ENCODE measurements around the gene SPINK13.

The SPINK13 gene

DNA sequence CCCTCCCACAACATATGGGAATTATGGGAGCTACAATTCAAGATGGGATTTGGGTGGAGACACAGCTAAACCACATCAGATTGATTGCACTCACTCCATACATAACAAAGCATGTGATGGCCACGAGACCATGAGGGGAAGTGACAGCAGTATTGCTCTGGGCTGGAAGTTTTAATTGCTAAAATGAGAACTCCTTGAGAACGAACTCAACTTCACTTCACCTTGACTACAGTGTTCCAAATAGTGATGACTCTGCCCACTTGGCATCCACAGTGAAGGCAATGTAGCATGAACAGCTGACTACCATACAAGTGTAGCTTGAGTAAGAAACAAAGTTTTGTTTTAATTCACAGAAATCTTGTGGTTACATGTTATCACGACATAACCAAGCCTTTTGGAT, 42.9 kb downstream of the SPINK13 start:
- DNase-seq (ENCODE audit: low read depth in 1 of 2, low spot score in 1 of 2), result no peak

- no peak for DNase-seq (ENCODE audit: low read depth in 1 of 2, low spot score in 1 of 2)
Observed at GRCh38 chr5:148312153-148312552, 43.6 kb downstream of the SPINK13 start, which contains the start of gene SPINK7. SPINK7 (plus strand) TSS chr5:148312423; CDS start chr5:148312484, 61 bp downstream.

DNA sequence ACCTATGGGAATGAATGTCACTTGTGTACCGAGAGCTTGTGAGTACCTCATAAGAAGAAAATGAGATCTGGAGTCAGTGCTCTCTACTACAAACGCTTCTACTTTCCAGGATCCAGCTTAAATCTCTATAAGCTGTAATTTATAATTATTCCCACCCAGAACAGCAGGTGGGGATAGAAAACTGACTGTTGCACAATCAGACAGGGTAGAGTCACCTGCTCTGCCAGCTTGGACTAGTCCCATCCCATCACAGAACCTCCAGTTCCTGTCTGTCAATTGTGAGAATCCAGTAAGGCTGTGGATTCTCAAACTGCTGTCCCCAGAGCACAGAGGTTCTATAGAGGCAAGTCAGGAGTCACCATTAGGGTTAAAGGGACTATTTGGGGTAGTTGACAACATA, 45.6 kb downstream of the SPINK13 start:
- no peak for DNase-seq (ENCODE audit: low read depth in 1 of 2, low spot score in 1 of 2)

GRCh38 chr5:148314731-148315130, 46.1 kb downstream of the SPINK13 start:
- no peak for DNase-seq (ENCODE audit: low read depth in 1 of 2, low spot score in 1 of 2)

- peak in 1 of 2 donors; percentile 3 for DNase-seq (ENCODE audit: low read depth in 1 of 2, low spot score in 1 of 2)
Observed at GRCh38 chr5:148320011-148320963, 51.7 kb downstream of the SPINK13 start.

DNA sequence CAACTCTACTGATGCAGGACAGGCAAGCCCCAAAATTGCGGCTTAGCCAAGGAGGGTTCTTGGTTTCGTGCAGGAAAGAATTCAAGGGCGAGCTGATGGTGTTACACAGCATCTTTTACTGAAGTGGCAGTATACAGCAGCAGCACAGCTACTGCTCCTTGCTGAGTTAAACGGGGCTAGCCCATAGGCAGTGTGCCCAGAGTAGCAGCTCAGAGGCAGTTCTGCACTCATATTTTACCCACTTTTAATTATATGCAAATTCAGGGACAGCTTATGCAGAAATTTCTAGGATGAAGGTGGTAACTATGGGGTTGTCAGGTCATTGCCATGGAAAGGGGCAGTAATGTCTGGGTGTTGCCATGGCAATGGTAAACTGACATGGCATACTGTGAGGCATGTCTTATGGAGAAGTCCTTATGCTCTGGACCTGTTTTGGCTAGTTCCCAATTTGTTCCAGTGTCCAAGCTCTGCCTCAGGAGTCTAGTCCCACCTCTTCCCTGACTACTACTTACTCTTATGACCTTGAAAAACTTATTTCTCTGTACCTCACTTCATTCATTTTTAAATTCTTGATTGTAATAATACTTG, 64.8 kb downstream of the SPINK13 start:
- DNase-seq (ENCODE audit: low read depth in 1 of 2, low spot score in 1 of 2), result no peak

DNA sequence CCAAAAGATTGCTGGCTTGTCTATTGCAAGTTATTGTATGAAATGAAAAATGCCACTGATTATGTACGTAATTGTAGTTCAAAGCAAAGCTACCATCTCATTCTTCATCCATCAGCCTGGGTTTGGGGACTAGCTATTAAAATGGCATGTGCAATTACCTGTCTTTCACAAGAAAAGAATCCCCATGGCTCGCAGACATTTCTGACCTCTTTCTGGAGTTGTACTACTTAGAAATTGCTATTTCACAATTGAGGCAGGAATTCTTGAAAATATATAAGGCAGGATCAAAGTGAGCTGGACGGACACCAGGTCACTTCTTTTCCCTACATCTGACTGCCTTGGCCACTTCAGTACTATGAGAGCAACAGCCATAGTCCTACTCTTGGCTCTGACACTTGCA, 66.7 kb downstream of the SPINK13 start, which contains the start of gene SPINK9:
Gene SPINK9 (plus strand): TSS at position 301 of the 400 bp plus-strand sequence. CDS start 55 bp downstream, at position 356.
- DNase-seq (ENCODE audit: low read depth in 1 of 2, low spot score in 1 of 2), result no peak
